Esophagus muscularis mucosa (tissue), 4 donors: ENCODE data around the gene RGS12. TPM values are rescaled to one million over a fixed set of nuclear protein-coding genes. Genes with fewer than 3 reads are reported as not detected.
A peak's percentile ranks its signal among the peaks of the same experiment; 100 is the strongest.

Source experiments
- DNase-seq: peaks from one replicate; pipeline ENCODE4 v3.0.0-alpha.2; 2017; ENCODE audit errors: extremely low spot score
- H3K27ac ChIP-seq, 4 donors: fragments of 200-600 bp; sonication (generic); replicated peaks in 1 of 4; 1 replicate in 3 of 4; 2 replicates in 1 of 4; pipeline ENCODE4 v1.5.1; 2016 to 2019; ENCODE audit warnings: mild to moderate bottlenecking in 1 of 4
- H3K27me3 ChIP-seq, 4 donors: fragments of 200-600 bp; sonication (generic); one replicate each; pipeline versions ENCODE4 v1.5.1 to v1.6.0; 2016 to 2019
- H3K36me3 ChIP-seq, 4 donors: fragments of 200-600 bp; sonication (generic); one replicate each; pipeline ENCODE4 v1.5.1; 2016 to 2019
- H3K4me1 ChIP-seq, 4 donors: fragments of 200-600 bp; sonication (generic); one replicate each; pipeline ENCODE4 v1.5.1; 2016 to 2019
- H3K4me3 ChIP-seq, 4 donors: fragments of 200-600 bp; sonication (generic); 1 replicate in 2 of 4; 2 replicates in 2 of 4; pipeline ENCODE4 v1.5.1; 2016 to 2019; ENCODE audit warnings: mild to moderate bottlenecking in 4 of 4, moderate library complexity in 1 of 4
- H3K9me3 ChIP-seq, 4 donors: fragments of 200-600 bp; sonication (generic); 1 replicate in 3 of 4; 2 replicates in 1 of 4; pipeline ENCODE4 v1.5.1; 2016 to 2019
- EP300 ChIP-seq: sonication (generic); formaldehyde crosslinking; IDR thresholded peaks from one replicate; pipeline ENCODE4 v1.6.1; 2017; ENCODE audit warnings: antibody characterized with exemption
- POLR2A ChIP-seq: fragments of 450-650 bp; IDR thresholded peaks from one replicate; pipeline ENCODE4 v1.6.1; 2017; ENCODE audit warnings: antibody characterized with exemption, moderate library complexity, mild to moderate bottlenecking, low read depth
- POLR2AphosphoS5 ChIP-seq, 2 donors: sonication (generic); formaldehyde crosslinking; IDR thresholded peaks; one replicate each; pipeline ENCODE4 v1.6.1; 2017; ENCODE audit warnings: antibody characterized with exemption in 2 of 2
- WGBS: methylation state at CpG from one replicate; pipeline ENCODE4 v1.1.5; 2018; 5-methylcytosine and 5-hydroxymethylcytosine counted together
- intact Hi-C: fragments of 100-400 bp; cut with DNase I; formaldehyde crosslinking; loops from one replicate; pipeline ENCODE4 v1.15.1; 2023
- total RNA-seq, 4 donors: library from RNA; depleted of rRNA; stranded (reverse); fragments of >200 nt; gene quantifications; one replicate each; pipeline versions ENCODE4 v1.1.0 to v1.2.1, GENCODE V29; 2016
- TF ChIP-seq, protein P1 (sequence below), 3 experiments: fragments of 200-600 bp in 2 of 3; fragments of 450-650 bp in 1 of 3; sonication (generic) in 2 of 3; IDR thresholded peaks; one replicate each; pipeline ENCODE4 v1.5.1; 2017 to 2019; ENCODE audit warnings: antibody characterized with exemption in 3 of 3, mild to moderate bottlenecking in 2 of 3, moderate library complexity in 1 of 3

Gene RGS12
- total RNA-seq, 4 donors from 2014 or later, result 16.2 to 23.0 (median 19.2) TPM

DNA sequence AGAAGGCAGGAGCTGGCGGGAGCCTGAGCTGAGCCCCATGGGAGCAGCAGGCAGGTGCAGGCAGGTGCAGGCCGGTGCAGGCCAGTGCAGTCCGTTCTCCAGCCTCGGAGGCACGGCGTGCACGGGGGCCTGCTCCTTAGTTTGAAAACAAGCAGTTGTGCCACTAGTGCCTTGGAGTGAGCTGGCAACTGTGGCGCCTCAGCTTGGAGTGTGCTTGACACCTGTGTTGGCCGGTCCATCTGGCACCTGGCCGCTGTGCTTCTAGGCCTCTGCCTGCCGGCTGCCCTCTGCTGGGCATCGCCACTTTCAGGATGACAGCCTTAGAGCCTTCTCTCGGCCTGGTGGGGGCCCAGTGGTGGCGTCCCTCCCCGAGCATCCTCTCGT lies 47.9 kb downstream of the RGS12 start:
- intact Hi-C loops, result no loop called here
- no peaks in the 10 kb centered on the region for H3K9me3 ChIP-seq
- no peak overlapping the region for H3K27ac ChIP-seq
- H3K36me3 ChIP-seq, result peaks cover 0 to 21% (median 9%) of the 10 kb centered on the region in 4 donors
- WGBS, result 89% methylated on average over 9 of the region's 16 CpGs
- TF ChIP-seq POLR2AphosphoS5 (IDR thresholded peaks at IDR 0.05) (no peak), EP300 (no peak), POLR2A (no peak)
- TF ChIP-seq, protein P1, sequence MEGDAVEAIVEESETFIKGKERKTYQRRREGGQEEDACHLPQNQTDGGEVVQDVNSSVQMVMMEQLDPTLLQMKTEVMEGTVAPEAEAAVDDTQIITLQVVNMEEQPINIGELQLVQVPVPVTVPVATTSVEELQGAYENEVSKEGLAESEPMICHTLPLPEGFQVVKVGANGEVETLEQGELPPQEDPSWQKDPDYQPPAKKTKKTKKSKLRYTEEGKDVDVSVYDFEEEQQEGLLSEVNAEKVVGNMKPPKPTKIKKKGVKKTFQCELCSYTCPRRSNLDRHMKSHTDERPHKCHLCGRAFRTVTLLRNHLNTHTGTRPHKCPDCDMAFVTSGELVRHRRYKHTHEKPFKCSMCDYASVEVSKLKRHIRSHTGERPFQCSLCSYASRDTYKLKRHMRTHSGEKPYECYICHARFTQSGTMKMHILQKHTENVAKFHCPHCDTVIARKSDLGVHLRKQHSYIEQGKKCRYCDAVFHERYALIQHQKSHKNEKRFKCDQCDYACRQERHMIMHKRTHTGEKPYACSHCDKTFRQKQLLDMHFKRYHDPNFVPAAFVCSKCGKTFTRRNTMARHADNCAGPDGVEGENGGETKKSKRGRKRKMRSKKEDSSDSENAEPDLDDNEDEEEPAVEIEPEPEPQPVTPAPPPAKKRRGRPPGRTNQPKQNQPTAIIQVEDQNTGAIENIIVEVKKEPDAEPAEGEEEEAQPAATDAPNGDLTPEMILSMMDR (IDR thresholded peaks at IDR 0.05), result no peak
- DNase-seq, result peak; percentile 86
- H3K4me3 ChIP-seq, result no peak overlapping the region
- H3K27me3 ChIP-seq, result no peaks in the 10 kb centered on the region
- H3K4me1 ChIP-seq, result peaks cover 5 to 18% (median 16%) of the 10 kb centered on the region in 4 donors

DNA sequence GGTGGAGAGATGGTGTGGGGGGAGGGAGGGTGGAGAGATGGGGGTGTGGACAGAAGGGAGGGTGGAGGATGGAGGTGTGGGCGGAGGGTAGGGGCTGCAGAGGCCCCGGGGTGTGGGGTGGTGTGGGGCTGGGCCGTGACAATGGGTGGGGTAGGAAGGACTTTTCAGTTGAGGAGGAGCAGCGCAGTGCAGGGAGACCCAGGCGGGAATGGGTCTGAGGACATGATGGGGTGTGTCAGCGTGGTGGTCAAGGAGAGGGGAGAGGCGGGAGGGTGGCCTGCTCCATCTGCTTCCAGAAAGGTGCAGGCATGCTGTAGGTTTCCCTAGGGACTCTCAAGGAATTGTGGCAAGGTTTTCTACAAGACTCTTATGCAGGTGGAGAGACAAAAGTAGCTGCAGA lies 48.9 kb downstream of the RGS12 start:
- DNase-seq, result no peak
- H3K9me3 ChIP-seq, result no peaks in the 10 kb centered on the region
- peaks cover 0 to 21% (median 9%) of the 10 kb centered on the region in 4 donors for H3K36me3 ChIP-seq
- no peak overlapping the region for H3K27ac ChIP-seq
- H3K27me3 ChIP-seq, result no peaks in the 10 kb centered on the region
- TF ChIP-seq POLR2AphosphoS5 (IDR thresholded peaks at IDR 0.05) (no peak), POLR2A (no peak)
- 85% methylated on average over 7 of the region's 7 CpGs for WGBS
- intact Hi-C loops, result no loop called here
- H3K4me3 ChIP-seq, result no peak overlapping the region
- peaks cover 10 to 21% (median 17%) of the 10 kb centered on the region in 4 donors for H3K4me1 ChIP-seq

DNA sequence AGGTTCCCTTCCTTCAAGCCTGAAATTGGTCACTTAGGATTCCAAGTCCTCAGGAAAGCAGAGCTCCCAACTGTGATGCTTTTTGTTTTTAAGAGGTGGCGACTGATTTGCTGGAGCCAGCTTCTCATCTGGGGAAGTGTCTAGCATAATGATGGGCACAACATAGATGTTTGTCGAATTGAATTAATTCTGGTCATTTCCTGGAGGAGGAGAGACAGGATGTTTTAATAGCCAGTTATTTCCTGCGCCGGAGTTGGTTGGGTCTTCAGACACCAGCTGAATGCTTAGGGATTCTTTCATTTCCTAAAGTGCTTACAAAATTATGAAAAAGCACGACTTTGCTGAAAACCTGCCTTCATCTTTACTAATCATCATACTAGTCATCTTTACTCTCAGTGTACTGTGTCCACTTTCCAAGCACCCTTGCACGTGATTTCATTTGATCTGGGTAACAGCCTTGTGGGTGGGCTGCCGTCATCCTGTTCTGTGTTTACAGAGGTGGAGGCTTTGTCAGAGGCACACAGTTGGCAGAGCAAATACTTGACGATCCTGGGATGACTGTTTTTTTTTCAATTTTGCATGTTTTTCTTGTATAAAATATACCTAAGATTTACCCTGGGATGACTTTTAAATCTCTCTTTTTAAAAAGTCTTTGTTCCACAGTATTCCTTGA lies 49.5 kb downstream of the RGS12 start:
- no peak for DNase-seq
- intact Hi-C loops, result no loop called here
- WGBS, result 47% methylated on average over 8 of the region's 8 CpGs

More for the DNA sequence above, 49.5 kb downstream of the RGS12 start:
- Histone ChIP-seq H3K4me1 (peaks cover 10 to 21% (median 17%) of the 10 kb centered on the region in 4 donors), H3K9me3 (no peaks in the 10 kb centered on the region), H3K36me3 (peaks cover 0 to 21% (median 9%) of the 10 kb centered on the region in 4 donors), H3K4me3 (no peak overlapping the region), H3K27me3 (no peaks in the 10 kb centered on the region), H3K27ac (no peak overlapping the region)
- TF ChIP-seq, protein P1 (IDR thresholded peaks at IDR 0.05), result no peak
- TF ChIP-seq POLR2AphosphoS5 (IDR thresholded peaks at IDR 0.05) (no peak), EP300 (no peak), POLR2A (no peak)

Other genes starting within 250 kb of the RGS12 start
- gene HTT-AS, start 218.5 kb upstream of the RGS12 start, total RNA-seq, result not detected
- 10 to 100 TPM; 30.2 to 65.7 (median 49.3) TPM for gene HTT, start 218.3 kb upstream of the RGS12 start, total RNA-seq
- gene MSANTD1, start 43.9 kb upstream of the RGS12 start, total RNA-seq, result under 1 TPM; 0.06 to 0.83 (median 0.40) TPM
- gene HGFAC, start 148.9 kb downstream of the RGS12 start, total RNA-seq, result 1 to 10 TPM in 1 of 4 donors, under 1 TPM in 1, not detected in 2; 0.52 to 2.3 TPM
- 1 to 10 TPM in 3 of 4 donors, under 1 TPM in 1; 0.50 to 1.7 (median 1.4) TPM for gene DOK7, start 170.3 kb downstream of the RGS12 start, total RNA-seq
- 100 to 1,000 TPM in 3 of 4 donors, 10 to 100 TPM in 1; 88.5 to 201 (median 174) TPM for gene LRPAP1, start 239.4 kb downstream of the RGS12 start, total RNA-seq